SK-N-SH treated with all-trans-retinoic acid at 6 μM for 48 hours (cell line): ENCODE measurements around the gene RABGGTA.

Experiments
- GLIS3 ChIP-seq: fragments of 250-450 bp; sonication (Bioruptor Pico); IDR thresholded peaks from 2 replicates; pipeline ENCODE4 v1.5.0; 2020; ENCODE audit warnings: mild to moderate bottlenecking, moderate library complexity
- PPARA ChIP-seq: fragments of 250-450 bp; sonication (Bioruptor Pico); IDR thresholded peaks from 2 replicates; pipeline ENCODE4 v1.5.0; 2020; ENCODE audit warnings: mild to moderate bottlenecking, borderline replicate concordance
- ZC3H10 ChIP-seq: fragments of 250-450 bp; sonication (Bioruptor Pico); IDR thresholded peaks from 2 replicates; pipeline ENCODE4 v1.5.1; 2021; ENCODE audit warnings: mild to moderate bottlenecking, moderate library complexity
- ZFP3 ChIP-seq: fragments of 250-450 bp; sonication (Bioruptor Pico); IDR thresholded peaks from 2 replicates; pipeline ENCODE4 v1.5.0; 2020; ENCODE audit warnings: mild to moderate bottlenecking, moderate library complexity
- ZFP30 ChIP-seq: fragments of 450-650 bp; formaldehyde crosslinking; IDR thresholded peaks from 2 replicates; pipeline ENCODE4 v1.5.0; 2022; ENCODE audit warnings: mild to moderate bottlenecking, moderate library complexity
- ZNF70 ChIP-seq: fragments of 450-650 bp; formaldehyde crosslinking; IDR thresholded peaks from 2 replicates; pipeline ENCODE4 v1.5.0; 2020; ENCODE audit warnings: mild to moderate bottlenecking, moderate library complexity
- TF ChIP-seq, protein P1 (sequence below): fragments of 250-450 bp; sonication (Bioruptor Pico); IDR thresholded peaks from 2 replicates; pipeline ENCODE4 v1.8.0; 2020; ENCODE audit warnings: mild to moderate bottlenecking, moderate library complexity, borderline replicate concordance
- TF ChIP-seq, protein P2 (sequence below): fragments of 250-450 bp; sonication (Bioruptor Pico); IDR thresholded peaks from 2 replicates; pipeline ENCODE4 v1.5.0; 2020; ENCODE audit warnings: mild to moderate bottlenecking, moderate library complexity

DNA sequence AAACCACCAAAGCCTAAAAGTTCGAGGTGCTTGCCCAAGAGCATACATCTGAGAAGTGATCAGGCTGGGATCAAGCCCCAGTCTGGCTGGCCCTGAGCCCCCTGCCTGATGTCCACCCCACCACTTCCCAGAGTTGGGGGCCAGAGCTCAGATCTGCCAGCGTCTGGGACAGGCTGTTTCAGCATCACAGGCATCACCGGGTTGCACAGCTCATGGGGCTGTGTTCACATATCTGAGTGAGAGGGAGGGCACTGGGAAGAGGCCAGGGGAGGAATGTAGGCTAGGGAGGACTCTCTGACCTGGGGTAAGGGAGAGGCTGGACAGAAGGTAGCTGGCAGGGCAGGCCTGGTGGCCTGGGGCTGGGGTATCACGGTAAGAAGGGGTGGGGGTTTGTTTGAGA lies 14.4 kb downstream of the RABGGTA start:
- TF ChIP-seq PPARA: no peak
- no peak for TF ChIP-seq ZFP30
- TF ChIP-seq GLIS3: no peak
- TF ChIP-seq ZC3H10: no peak
- TF ChIP-seq, protein P1, sequence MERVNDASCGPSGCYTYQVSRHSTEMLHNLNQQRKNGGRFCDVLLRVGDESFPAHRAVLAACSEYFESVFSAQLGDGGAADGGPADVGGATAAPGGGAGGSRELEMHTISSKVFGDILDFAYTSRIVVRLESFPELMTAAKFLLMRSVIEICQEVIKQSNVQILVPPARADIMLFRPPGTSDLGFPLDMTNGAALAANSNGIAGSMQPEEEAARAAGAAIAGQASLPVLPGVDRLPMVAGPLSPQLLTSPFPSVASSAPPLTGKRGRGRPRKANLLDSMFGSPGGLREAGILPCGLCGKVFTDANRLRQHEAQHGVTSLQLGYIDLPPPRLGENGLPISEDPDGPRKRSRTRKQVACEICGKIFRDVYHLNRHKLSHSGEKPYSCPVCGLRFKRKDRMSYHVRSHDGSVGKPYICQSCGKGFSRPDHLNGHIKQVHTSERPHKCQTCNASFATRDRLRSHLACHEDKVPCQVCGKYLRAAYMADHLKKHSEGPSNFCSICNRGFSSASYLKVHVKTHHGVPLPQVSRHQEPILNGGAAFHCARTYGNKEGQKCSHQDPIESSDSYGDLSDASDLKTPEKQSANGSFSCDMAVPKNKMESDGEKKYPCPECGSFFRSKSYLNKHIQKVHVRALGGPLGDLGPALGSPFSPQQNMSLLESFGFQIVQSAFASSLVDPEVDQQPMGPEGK (CRISPR knock-in tag): no peak
- TF ChIP-seq, protein P2, sequence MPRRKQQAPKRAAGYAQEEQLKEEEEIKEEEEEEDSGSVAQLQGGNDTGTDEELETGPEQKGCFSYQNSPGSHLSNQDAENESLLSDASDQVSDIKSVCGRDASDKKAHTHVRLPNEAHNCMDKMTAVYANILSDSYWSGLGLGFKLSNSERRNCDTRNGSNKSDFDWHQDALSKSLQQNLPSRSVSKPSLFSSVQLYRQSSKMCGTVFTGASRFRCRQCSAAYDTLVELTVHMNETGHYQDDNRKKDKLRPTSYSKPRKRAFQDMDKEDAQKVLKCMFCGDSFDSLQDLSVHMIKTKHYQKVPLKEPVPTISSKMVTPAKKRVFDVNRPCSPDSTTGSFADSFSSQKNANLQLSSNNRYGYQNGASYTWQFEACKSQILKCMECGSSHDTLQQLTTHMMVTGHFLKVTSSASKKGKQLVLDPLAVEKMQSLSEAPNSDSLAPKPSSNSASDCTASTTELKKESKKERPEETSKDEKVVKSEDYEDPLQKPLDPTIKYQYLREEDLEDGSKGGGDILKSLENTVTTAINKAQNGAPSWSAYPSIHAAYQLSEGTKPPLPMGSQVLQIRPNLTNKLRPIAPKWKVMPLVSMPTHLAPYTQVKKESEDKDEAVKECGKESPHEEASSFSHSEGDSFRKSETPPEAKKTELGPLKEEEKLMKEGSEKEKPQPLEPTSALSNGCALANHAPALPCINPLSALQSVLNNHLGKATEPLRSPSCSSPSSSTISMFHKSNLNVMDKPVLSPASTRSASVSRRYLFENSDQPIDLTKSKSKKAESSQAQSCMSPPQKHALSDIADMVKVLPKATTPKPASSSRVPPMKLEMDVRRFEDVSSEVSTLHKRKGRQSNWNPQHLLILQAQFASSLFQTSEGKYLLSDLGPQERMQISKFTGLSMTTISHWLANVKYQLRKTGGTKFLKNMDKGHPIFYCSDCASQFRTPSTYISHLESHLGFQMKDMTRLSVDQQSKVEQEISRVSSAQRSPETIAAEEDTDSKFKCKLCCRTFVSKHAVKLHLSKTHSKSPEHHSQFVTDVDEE (CRISPR knock-in tag): no peak
- no peak for TF ChIP-seq ZNF70 (CRISPR knock-in tag)
- no peak for TF ChIP-seq ZFP3
